Stimulated activated CD4-positive, alpha-beta T cell treated with anti-CD3 and anti-CD28 coated beads, Interleukin-1b, Interleukin-23, amount 100 ng/mL, for 48 hours (primary cell): Measurements from ENCODE around the gene SSBP2.
A peak's percentile ranks its signal among the peaks of the same experiment; 100 is the strongest.

Experiments used
- DNase-seq: peaks from one replicate; pipeline ENCODE4 v3.0.0-alpha.2; 2020

The SSBP2 gene

DNA sequence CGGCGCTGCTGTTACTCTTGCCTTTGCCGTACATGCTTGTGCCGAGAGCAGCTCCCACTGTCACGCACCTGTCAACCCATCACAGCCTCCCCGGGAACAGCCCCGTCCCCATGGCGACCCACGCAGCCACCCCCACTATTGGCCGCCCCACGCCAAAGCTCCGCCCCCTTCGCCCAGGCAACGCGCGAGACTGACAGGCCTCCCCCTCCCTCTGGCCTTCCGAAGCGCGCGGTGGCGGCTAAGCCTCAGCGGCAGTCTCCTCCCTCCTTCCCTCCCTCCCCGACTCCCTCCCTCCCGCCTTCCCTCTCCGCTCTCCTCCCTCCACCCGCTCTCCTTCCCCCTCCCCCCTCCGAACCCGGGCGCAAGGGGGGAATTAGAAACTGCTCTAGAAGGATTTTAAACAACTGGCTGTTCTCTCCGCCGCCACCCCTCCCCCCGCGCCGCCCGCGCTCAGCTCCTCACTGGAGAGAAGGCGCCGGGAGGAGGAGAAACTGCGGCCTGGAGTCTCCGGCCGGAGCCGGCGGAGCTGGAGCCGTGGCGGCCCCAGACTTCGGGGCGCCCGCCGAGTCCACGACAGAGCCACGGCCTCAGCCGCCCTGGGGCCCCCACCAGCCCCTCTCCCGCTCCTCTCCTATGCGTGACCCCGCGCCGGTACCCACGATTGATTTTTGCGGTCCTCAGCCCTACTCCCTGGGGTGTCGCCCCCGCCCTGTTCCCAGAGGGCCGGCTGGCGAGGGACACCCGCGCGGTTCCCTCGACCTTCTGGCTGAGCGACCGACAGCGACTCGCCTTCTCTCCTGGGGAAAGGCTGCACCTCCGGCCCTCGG lies at the start of gene SSBP2:
Gene SSBP2 (minus strand): TSS at position 89 of the 827 bp plus-strand sequence. CDS start 55 bp downstream, at position 34.
- DNase-seq: peak; percentile 97

DNA sequence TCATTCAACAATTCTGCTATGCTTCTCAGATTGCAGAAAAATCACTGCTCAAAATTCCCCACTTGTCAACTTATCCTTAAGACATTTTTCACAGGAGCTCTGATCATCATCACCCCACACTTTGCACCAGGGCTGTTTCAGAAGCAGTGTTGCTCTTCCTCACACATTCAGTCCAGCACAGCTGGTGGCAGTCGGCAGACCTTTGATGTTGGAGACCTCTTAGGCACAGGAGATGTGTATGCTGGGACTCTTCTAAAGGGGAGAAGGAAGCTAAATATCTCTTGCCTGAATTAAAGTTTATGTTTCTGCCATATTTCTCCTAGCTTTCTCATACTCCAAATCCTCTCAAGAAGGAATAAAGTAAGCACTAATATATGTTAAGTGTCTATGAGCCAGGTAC lies 44.8 kb upstream of the SSBP2 start:
- DNase-seq: no peak

GRCh38 chr5:81794226-81794625 lies 43.3 kb upstream of the SSBP2 start:
- no peak for DNase-seq

- DNase-seq: no peak
Observed at GRCh38 chr5:81790336-81790735, 39.4 kb upstream of the SSBP2 start.

- DNase-seq: no peak
Observed at GRCh38 chr5:81789033-81789432, 38.1 kb upstream of the SSBP2 start.

- DNase-seq: no peak
Observed at GRCh38 chr5:81788329-81788728, 37.4 kb upstream of the SSBP2 start.

- no peak for DNase-seq
Observed at GRCh38 chr5:81787474-81788242, 36.8 kb upstream of the SSBP2 start.

DNA sequence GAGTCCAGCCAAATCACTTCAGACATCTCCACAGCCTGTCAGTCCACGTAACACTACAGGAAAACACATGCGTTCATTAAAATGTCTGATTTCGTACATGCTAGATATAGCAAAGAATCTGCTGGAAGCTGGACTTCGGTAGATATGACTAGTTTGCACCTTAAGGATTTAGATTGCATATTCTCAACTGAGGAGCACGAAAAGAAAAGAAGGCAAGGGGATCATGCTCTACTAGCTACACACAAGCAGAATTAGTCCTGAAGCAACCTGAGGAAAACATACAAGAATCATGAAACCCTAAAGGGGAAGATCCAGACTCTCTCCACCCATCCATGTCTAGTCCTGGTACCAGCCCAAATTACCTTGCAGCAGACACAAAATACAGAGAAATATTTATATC lies 36.1 kb upstream of the SSBP2 start:
- no peak for DNase-seq

DNA sequence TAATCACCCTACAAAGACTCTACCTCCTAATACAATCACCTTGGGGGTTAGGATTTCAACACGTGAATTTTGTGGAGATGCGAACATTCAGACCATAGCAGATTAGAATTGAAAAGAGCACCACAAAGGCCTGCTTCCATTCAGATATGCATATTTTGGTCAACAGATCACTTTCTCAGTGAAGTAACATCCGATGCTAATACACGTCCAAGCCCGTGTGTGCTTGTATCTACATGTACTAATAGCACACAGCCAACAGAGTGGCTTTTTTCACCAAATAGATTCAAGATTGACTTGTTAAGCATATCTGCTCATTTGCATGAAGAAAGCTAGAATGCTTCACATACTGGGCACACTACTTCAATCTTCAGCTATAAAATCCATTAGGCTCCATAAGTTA lies 35.6 kb upstream of the SSBP2 start:
- no peak for DNase-seq

DNA sequence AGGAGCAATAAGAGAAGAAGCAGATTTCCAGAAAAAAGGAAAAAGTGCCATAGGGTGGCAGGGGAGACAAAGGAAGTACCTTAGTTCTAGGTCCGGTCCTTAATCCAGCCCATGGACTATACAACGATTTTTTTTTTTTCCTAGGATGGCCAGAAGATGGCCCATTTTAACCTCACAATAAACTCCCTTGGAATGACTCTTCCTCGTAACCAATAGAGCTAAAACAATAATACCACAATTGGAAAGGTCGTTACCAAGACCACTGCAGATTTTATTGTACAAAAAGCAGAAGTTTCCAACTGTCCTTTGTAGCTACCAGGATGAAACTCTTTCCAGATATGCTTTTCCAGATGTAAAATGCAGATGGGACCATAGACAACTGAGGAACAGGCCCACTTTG lies 34.4 kb upstream of the SSBP2 start:
- no peak for DNase-seq

DNA sequence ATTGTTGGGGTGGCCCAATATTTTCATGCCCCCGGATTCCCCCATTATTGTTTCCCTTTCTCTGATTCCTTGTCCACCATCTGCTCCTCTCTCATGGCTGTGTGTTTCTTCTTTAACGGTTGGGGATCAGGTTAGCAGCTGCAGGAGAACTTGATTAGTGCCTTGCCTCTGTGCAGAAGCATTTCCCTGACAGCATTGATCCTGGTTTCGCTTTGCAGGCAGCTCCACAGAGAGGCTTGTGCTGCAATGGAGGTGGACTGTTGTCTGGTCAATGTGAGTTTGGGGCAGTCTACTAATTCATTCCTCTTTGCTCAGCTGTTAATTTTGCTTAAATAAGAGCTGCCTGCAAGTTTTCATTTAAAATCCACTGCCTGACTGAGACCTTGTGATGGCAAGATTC lies 32.5 kb upstream of the SSBP2 start:
- DNase-seq: no peak

DNA sequence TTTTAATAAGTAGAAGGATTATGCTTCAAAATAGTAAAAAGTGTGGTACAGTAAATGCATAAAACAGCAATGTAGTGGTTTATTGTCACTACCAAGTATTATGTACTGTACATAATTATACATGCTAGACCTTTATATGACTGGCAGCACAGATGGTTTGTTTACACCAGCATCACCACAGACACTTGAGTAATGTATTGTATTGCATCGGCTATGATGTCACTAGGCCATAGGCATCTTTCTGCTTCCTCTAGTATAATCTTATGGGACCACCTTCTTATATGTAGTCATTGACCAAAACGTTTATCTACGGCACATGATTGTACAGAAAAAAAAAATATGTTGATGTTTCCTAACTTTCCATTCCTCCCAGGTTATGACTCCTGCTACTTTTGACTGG lies 31.9 kb upstream of the SSBP2 start:
- no peak for DNase-seq

GRCh38 chr5:81779916-81780266 lies 29.0 kb upstream of the SSBP2 start:
- DNase-seq: no peak

DNA sequence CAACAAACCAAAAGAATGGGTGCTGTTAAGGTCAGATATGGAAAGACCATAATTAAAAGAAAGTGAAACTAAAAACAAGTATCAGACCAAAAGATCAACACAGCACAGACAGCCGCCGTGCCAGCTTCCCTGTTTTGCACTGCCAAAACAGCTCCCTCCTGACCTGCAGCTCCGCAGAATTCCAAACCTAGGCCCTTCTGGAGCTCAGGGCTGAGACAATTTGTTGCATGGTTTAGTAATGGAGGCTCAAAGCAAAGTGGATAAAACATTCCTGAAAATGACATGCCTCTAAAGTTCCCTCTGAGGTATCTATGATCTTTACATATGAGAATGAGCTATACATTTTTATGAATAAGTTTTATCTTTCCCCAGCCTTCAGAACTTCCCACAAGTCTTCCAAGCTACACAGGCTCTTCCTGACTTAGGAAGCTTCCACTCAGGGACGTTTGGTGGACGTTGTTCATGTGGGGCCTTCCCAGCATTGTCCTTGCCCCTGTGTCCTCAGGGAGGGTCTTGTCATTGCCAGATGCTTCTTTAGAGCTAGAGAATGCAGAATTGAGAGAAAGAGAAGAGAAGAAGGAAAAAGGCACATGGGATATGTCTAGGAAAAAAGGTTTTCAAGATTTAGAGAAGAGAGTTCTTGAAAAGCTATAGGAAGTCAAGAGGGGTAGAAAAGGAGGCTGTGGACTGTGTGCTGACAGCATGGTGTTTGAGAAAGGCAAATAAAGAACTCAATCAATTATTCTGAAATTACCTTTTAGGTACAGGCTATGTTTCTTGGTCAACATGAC lies 28.4 kb upstream of the SSBP2 start:
- peak; percentile 12 for DNase-seq

DNA sequence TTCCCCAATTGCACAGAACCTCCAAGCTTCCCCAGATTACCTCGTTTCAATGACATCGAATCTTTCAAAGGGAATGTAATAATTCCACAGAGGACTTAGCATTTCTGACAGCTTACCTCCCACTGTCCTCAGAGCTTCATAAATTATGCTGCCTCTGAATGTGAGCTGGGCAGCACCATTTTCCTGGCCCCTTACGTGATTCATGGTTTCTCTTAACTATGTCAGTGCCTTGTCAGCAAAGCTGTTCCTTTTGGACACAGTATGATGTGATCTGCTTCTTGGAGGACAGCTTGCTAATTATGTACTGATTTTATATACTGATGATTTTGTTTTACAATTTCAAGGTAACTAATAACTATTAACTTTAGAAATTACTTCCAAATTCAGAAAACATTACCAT lies 27.7 kb upstream of the SSBP2 start:
- DNase-seq: no peak

- no peak for DNase-seq
Observed at GRCh38 chr5:81776258-81776657, 25.4 kb upstream of the SSBP2 start.

DNA sequence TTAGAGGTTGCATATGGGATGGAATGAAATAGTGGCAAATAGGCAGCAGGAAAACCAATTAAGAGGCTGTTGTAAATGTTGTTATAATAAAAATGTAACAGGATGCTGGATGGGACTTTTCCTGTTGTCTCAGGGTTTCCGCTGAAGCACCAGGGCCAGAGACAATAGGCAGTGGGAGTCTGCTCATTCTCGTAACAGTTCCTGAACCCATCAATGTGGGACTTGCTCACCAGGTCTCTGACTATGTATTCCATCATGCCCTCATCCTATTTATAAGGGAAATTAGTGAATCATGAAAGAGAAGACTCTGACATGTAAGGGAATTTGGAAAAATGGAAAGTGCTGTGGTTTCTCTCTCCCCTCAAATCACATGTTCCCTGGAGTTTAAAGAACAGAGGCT lies 23.5 kb upstream of the SSBP2 start:
- no peak for DNase-seq

GRCh38 chr5:81773574-81773973 lies 22.7 kb upstream of the SSBP2 start:
- no peak for DNase-seq

DNA sequence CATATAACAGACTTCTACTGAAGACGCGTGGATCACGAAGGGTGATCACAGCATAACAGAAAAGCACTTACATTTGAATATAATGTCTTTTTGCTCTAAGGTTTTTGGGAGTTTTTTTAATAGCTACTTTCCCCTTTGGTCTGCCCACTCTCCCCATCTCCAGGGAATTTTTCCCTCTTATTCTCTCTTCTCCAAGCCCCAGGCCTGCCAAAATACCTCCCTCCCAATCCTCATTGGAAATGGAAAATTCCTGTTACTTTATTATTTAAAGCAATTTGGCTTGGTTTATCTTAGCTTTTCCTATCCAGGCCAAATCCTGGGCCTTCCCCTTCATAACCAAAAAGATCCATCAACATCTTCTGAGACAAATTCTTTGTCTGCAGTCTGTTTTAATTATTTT lies 22.3 kb upstream of the SSBP2 start:
- no peak for DNase-seq

- DNase-seq: no peak
Observed at GRCh38 chr5:81772488-81772887, 21.6 kb upstream of the SSBP2 start.

- no peak for DNase-seq
Observed at GRCh38 chr5:81768935-81769452, 18.1 kb upstream of the SSBP2 start.

- DNase-seq: no peak
Observed at GRCh38 chr5:81767938-81768337, 17.0 kb upstream of the SSBP2 start.

DNA sequence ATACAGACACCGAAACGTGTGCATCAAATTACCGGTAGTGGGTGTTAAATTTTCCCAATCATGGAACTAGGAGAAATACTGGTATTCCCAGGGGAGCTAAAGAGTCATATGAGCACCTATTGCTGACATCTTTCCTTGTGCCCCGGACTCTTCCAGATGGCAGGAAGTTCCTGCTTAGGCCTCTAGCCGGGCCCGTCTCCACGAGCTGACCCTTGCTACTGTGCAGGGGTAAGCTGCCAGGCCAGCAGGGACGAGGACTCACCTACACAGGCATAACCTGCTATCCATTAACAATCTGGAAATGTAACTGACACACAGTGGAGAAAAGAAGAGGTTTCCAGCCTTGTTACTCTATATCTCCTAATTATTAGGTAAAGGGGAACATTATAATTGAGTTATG lies 16.2 kb upstream of the SSBP2 start:
- no peak for DNase-seq
